ENCODE results near the gene PAQR9.

Gene PAQR9

GRCh38 chr3:142945023-142945422, 18.5 kb downstream of the PAQR9 start:
- no peak overlapping the region for H3K4me3 ChIP-seq
- no peak overlapping the region for H3K27ac ChIP-seq
- DNase-seq (ENCODE audit: low spot score), result no peak
- TF ChIP-seq, protein P1, sequence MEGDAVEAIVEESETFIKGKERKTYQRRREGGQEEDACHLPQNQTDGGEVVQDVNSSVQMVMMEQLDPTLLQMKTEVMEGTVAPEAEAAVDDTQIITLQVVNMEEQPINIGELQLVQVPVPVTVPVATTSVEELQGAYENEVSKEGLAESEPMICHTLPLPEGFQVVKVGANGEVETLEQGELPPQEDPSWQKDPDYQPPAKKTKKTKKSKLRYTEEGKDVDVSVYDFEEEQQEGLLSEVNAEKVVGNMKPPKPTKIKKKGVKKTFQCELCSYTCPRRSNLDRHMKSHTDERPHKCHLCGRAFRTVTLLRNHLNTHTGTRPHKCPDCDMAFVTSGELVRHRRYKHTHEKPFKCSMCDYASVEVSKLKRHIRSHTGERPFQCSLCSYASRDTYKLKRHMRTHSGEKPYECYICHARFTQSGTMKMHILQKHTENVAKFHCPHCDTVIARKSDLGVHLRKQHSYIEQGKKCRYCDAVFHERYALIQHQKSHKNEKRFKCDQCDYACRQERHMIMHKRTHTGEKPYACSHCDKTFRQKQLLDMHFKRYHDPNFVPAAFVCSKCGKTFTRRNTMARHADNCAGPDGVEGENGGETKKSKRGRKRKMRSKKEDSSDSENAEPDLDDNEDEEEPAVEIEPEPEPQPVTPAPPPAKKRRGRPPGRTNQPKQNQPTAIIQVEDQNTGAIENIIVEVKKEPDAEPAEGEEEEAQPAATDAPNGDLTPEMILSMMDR (IDR thresholded peaks at IDR 0.05), result no peak

- Histone ChIP-seq H3K27ac (no peak overlapping the region), H3K4me3 (no peak overlapping the region)
- TF ChIP-seq, protein P1 (IDR thresholded peaks at IDR 0.05), result no peak
- DNase-seq (ENCODE audit: low spot score), result no peak
Observed at GRCh38 chr3:142944342-142944741, 19.1 kb downstream of the PAQR9 start.

- Histone ChIP-seq H3K4me3 (no peak overlapping the region), H3K27ac (no peak overlapping the region)
- DNase-seq (ENCODE audit: low spot score), result no peak
- TF ChIP-seq, protein P1 (IDR thresholded peaks at IDR 0.05), result no peak
Observed at GRCh38 chr3:142943870-142944269, 19.6 kb downstream of the PAQR9 start.

- Histone ChIP-seq H3K27ac (no peak overlapping the region), H3K4me3 (no peak overlapping the region)
- no peak for DNase-seq (ENCODE audit: low spot score)
- TF ChIP-seq, protein P1 (IDR thresholded peaks at IDR 0.05), result no peak
Observed at GRCh38 chr3:142943349-142943748, 20.1 kb downstream of the PAQR9 start.

GRCh38 chr3:142941373-142942123, 21.9 kb downstream of the PAQR9 start:
- TF ChIP-seq, protein P1 (IDR thresholded peaks at IDR 0.05), result no peak
- no peak for DNase-seq (ENCODE audit: low spot score)
- Histone ChIP-seq H3K4me3 (no peak overlapping the region), H3K27ac (no peak overlapping the region)

GRCh38 chr3:142940472-142940871, 23.0 kb downstream of the PAQR9 start:
- no peak overlapping the region for H3K27ac ChIP-seq
- TF ChIP-seq, protein P1 (IDR thresholded peaks at IDR 0.05), result no peak
- no peak overlapping the region for H3K4me3 ChIP-seq
- DNase-seq (ENCODE audit: low spot score), result no peak

GRCh38 chr3:142940000-142940399, 23.5 kb downstream of the PAQR9 start:
- Histone ChIP-seq H3K4me3 (no peak overlapping the region), H3K27ac (no peak overlapping the region)
- DNase-seq (ENCODE audit: low spot score), result no peak
- TF ChIP-seq, protein P1 (IDR thresholded peaks at IDR 0.05), result no peak
